GM18505 (cell line): Measurements from ENCODE around the gene NDUFA3.
A peak's percentile ranks its signal among the peaks of the same experiment; 100 is the strongest.
"Not testable (repeated sequence)": the region's sequence is repeated elsewhere in the genome, so short reads cannot be mapped to it uniquely, and the experiment has no call there.

Experiments
- ATAC-seq: cut with Tn5 transposase; IDR thresholded peaks from one replicate; pipeline ENCODE4 v1.9.1; 2021; ENCODE audit not compliant: unreplicated experiment
- POLR2A ChIP-seq: IDR thresholded peaks from 4 replicates; pipeline ENCODE4 v1.6.1; 2011; ENCODE audit warnings: borderline replicate concordance; ENCODE audit not compliant: insufficient read depth, insufficient read length; ENCODE audit errors: extremely low read depth

The NDUFA3 gene

GRCh38 chr19:54102421-54103169 is at the start of gene NDUFA3:
TSS of gene NDUFA3 (plus strand) at chr19:54102855. CDS start at chr19:54102879, 24 bp downstream.
- peak; percentile 93 for ATAC-seq

DNA sequence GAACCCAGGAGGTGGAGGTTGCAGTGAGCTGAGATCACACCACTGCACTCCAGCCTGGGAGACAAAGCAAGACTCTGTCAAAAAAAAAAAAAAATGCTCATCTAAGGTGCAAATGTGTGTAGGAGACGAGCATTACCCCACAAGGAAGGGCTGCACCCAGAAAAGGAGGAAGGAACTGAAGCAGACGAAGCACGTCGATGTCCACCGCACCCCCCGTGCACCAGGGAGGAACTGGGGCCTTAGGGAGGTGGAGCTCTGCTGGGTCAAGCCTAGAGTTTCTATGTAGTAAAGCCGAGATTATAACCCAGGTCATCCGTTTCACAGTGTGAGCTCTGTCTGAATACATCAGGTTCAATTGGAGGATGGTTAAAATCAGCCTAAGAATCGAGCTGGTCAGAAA is 40.0 kb upstream of the NDUFA3 start:
- no peak for TF ChIP-seq POLR2A
- ATAC-seq, result no peak

More at GRCh38 chr19:54102421-54103169, at the start of gene NDUFA3:
- peak; percentile 91 for TF ChIP-seq POLR2A

- no peak for ATAC-seq
These were observed 39.1 kb upstream of the NDUFA3 start, which contains the start of gene VSTM1 for GRCh38 chr19:54063350-54064116. TSS of gene VSTM1 (minus strand) at chr19:54063897. CDS start at chr19:54063777, 120 bp downstream.

DNA sequence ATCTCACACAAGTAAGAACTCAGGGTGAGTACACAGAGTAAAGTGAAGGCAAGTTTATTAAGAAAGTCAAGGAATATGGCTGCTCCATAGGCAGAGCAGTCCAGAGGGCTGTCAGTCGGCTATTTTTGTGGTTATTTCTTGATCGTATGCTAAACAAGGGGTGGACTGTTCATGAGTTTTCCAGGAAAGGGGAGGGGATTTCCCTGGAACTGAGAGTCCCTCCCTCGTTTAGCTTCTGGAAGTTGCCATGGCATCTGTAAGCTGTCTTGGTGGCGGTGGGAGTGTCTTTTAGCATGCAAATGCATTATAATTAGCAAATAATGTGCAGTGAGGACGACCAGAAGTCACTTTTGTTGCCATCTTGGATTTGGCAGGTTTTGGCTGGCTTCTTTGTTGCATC is 33.2 kb upstream of the NDUFA3 start:
- TF ChIP-seq POLR2A, result no peak
- no peak for ATAC-seq

More at GRCh38 chr19:54063350-54064116, 39.1 kb upstream of the NDUFA3 start, which contains the start of gene VSTM1:
- TF ChIP-seq POLR2A, result no peak

DNA sequence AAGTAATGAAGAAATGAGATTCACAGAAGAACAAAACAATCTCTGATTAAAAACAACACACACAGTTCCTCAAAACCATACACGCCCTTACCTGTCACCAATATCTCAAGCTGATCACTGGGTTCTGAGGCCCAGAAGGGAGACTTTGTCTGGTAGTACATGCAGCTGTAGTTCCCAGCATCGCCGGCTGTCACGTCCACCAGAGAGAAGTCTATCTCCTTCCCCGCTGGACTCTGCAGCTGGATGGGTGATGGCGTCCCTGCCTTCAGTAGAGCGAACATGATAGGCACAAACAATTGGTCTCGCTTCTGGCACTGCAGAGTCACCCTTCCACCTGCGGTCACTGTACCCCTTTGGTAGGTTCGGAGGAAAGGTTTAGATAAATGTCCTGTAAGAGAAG is 28.8 kb upstream of the NDUFA3 start:
- ATAC-seq, result no peak
- no peak for TF ChIP-seq POLR2A

GRCh38 chr19:54074851-54075250 is 27.8 kb upstream of the NDUFA3 start:
- no peak for ATAC-seq
- no peak for TF ChIP-seq POLR2A

GRCh38 chr19:54077334-54077733 is 25.3 kb upstream of the NDUFA3 start:
- no peak for ATAC-seq
- no peak for TF ChIP-seq POLR2A

GRCh38 chr19:54081032-54081431 is 21.6 kb upstream of the NDUFA3 start, which contains the start of gene TARM1:
TSS of gene TARM1 (minus strand) at chr19:54081365. CDS start at chr19:54081340, 25 bp downstream.
- no peak for TF ChIP-seq POLR2A
- ATAC-seq, result no peak

DNA sequence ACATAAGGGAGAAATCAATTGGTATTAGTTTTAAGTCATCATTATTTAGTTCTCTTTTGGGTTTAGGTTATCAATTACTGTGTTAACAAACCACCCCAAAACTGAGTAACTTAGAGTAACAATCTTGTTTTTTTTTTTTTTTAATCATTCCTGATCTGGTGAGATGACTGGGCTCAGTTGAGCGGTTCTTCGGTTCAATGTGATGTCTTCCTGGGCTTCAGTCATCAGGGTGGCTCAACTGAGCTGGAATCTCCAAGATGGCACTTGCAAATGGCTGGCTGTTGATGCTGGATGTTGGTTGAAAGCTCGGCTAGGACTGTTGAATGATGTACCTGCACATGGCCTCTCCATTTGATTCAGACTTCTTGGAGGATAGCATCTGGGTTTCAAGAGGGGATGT is 18.2 kb upstream of the NDUFA3 start:
- no peak for ATAC-seq
- no peak for TF ChIP-seq POLR2A

GRCh38 chr19:54094426-54095000 is 8.1 kb upstream of the NDUFA3 start:
- ATAC-seq, result no peak
- TF ChIP-seq POLR2A, result no peak

GRCh38 chr19:54095136-54095858 is 7.4 kb upstream of the NDUFA3 start:
- no peak for ATAC-seq
- TF ChIP-seq POLR2A, result no peak

DNA sequence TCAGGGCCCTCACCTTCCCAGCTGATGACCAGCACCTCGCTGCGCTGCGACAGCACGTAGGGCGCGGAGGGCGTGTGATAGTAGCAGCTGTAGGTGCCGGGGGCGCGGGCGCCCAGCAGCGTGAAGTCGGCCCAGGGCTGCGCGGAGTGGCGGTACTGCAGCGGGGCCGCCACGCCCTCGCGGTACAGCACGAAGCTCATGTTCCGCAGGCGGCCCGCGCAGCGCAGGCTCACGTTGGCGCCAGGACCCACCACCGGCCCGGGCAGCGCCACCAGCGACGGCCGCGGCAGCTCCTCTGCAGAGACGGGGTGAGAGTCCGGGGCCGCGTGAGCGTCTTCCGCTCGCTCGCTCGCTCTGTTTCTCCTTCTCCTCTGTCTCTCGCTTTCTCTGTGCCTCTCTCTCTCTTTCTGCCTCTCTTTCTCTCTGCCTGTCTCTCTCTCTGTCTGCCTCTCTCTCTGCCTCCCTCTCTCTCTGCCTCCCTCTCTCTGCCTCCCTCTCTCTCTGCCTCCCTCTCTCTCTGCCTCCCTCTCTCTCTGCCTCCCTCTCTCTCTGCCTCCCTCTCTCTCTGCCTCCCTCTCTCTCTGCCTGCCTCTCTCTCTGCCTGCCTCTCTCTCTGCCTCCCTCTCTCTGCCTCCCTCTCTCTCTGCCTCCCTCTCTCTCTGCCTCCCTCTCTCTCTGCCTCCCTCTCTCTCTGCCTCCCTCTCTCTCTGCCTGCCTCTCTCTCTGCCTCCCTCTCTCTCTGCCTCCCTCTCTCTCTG is 6.6 kb upstream of the NDUFA3 start:
- ATAC-seq, result not testable (repeated sequence)

GRCh38 chr19:54096617-54097106 is 6.0 kb upstream of the NDUFA3 start:
- no peak for ATAC-seq
- TF ChIP-seq POLR2A, result no peak
